Trophoblast cell (in vitro differentiated cells and primary cell): Measurements from ENCODE around the gene CCDC187.

Experiments used
- DNase-seq, 2 donors: peaks; one replicate each; pipeline ENCODE4 v3.0.0-alpha.2; 2016
- H2AFZ ChIP-seq: 2 replicates; pipeline ENCODE4 v1.6.1; 2013; ENCODE audit warnings: low read length, moderate library complexity, mild to moderate bottlenecking; ENCODE audit not compliant: insufficient read depth, poor library complexity
- H2AK5ac ChIP-seq: 2 replicates; pipeline ENCODE4 v1.6.1; 2013; ENCODE audit warnings: mild to moderate bottlenecking, low read length
- H2BK120ac ChIP-seq: 2 replicates; pipeline ENCODE4 v1.6.1; 2013; ENCODE audit warnings: low read length, mild to moderate bottlenecking, moderate library complexity; ENCODE audit not compliant: insufficient read depth, poor library complexity
- H2BK12ac ChIP-seq: 2 replicates; pipeline ENCODE4 v1.6.1; 2013; ENCODE audit warnings: mild to moderate bottlenecking, low read length, moderate library complexity
- H2BK5ac ChIP-seq: 2 replicates; pipeline ENCODE4 v1.6.1; 2013; ENCODE audit warnings: low read length, low read depth, moderate library complexity, mild to moderate bottlenecking; ENCODE audit not compliant: poor library complexity
- H3K14ac ChIP-seq: 2 replicates; pipeline ENCODE4 v1.6.1; 2013; ENCODE audit warnings: mild to moderate bottlenecking, low read length
- H3K18ac ChIP-seq: 2 replicates; pipeline ENCODE4 v1.6.1; 2013; ENCODE audit warnings: mild to moderate bottlenecking, low read length
- H3K23ac ChIP-seq: 2 replicates; pipeline ENCODE4 v1.6.1; 2013; ENCODE audit warnings: low read length
- H3K27ac ChIP-seq: 2 replicates; pipeline ENCODE4 v1.5.1; 2013; ENCODE audit warnings: low read depth, mild to moderate bottlenecking, inconsistent platforms, low read length, moderate library complexity
- H3K27me3 ChIP-seq: 2 replicates; pipeline ENCODE4 v1.6.1; 2013; ENCODE audit warnings: inconsistent platforms, mild to moderate bottlenecking, low read length, moderate library complexity; ENCODE audit not compliant: insufficient read depth
- H3K36me3 ChIP-seq, 2 experiments: 1 replicate in 1 of 2; 2 replicates in 1 of 2; pipeline ENCODE4 v1.6.1; 2013; ENCODE audit warnings: low read length in 2 of 2, mild to moderate bottlenecking in 2 of 2, moderate library complexity in 1 of 2; ENCODE audit not compliant: insufficient read depth in 2 of 2, control insufficient read depth in 1 of 2
- H3K4ac ChIP-seq: 2 replicates; pipeline ENCODE4 v1.6.1; 2013; ENCODE audit warnings: low read depth, mild to moderate bottlenecking, low read length, moderate library complexity
- H3K4me1 ChIP-seq, 2 experiments: 1 replicate in 1 of 2; 2 replicates in 1 of 2; pipeline ENCODE4 v1.6.1; 2013; ENCODE audit warnings: low read length in 2 of 2, mild to moderate bottlenecking in 2 of 2, moderate library complexity in 1 of 2; ENCODE audit not compliant: insufficient read depth in 2 of 2, control insufficient read depth in 1 of 2
- H3K4me2 ChIP-seq: 2 replicates; pipeline ENCODE4 v1.6.1; 2013; ENCODE audit warnings: inconsistent platforms, mild to moderate bottlenecking, low read length, moderate library complexity
- H3K4me3 ChIP-seq: 2 replicates; pipeline ENCODE4 v1.5.1; 2013; ENCODE audit warnings: mild to moderate bottlenecking, low read depth, low read length, inconsistent platforms
- H3K79me1 ChIP-seq: one replicate; pipeline ENCODE4 v1.6.1; 2013; ENCODE audit warnings: low read length
- H3K79me2 ChIP-seq: 2 replicates; pipeline ENCODE4 v1.6.1; 2013; ENCODE audit warnings: low read length, mild to moderate bottlenecking; ENCODE audit not compliant: control insufficient read depth, insufficient read depth, poor library complexity
- H3K9ac ChIP-seq: 2 replicates; pipeline ENCODE4 v1.6.1; 2013; ENCODE audit warnings: mild to moderate bottlenecking, low read length
- H3K9me3 ChIP-seq: 2 replicates; pipeline ENCODE4 v1.6.1; 2013; ENCODE audit warnings: low read depth, mild to moderate bottlenecking, control low read depth, inconsistent platforms, low read length; ENCODE audit not compliant: insufficient read depth
- H4K12ac ChIP-seq: 2 replicates; pipeline ENCODE4 v1.6.1; 2013; ENCODE audit warnings: low read depth, mild to moderate bottlenecking, low read length, moderate library complexity
- H4K8ac ChIP-seq: 2 replicates; pipeline ENCODE4 v1.6.1; 2013; ENCODE audit warnings: low read depth, mild to moderate bottlenecking, low read length, moderate library complexity
- H4K91ac ChIP-seq: one replicate; pipeline ENCODE4 v1.6.1; 2013; ENCODE audit warnings: low read depth, mild to moderate bottlenecking, low read length, moderate library complexity
- WGBS: extraction: QIAGEN DNeasy Blood & Tissue Kit; methylation state at CpG from one replicate; pipeline ENCODE4 v1.1.7; 2013; ENCODE audit warnings: missing lambda C conversion rate; ENCODE audit not compliant: insufficient read length, insufficient coverage; ENCODE audit errors: extremely low coverage; 5-methylcytosine and 5-hydroxymethylcytosine counted together

Gene CCDC187

DNA sequence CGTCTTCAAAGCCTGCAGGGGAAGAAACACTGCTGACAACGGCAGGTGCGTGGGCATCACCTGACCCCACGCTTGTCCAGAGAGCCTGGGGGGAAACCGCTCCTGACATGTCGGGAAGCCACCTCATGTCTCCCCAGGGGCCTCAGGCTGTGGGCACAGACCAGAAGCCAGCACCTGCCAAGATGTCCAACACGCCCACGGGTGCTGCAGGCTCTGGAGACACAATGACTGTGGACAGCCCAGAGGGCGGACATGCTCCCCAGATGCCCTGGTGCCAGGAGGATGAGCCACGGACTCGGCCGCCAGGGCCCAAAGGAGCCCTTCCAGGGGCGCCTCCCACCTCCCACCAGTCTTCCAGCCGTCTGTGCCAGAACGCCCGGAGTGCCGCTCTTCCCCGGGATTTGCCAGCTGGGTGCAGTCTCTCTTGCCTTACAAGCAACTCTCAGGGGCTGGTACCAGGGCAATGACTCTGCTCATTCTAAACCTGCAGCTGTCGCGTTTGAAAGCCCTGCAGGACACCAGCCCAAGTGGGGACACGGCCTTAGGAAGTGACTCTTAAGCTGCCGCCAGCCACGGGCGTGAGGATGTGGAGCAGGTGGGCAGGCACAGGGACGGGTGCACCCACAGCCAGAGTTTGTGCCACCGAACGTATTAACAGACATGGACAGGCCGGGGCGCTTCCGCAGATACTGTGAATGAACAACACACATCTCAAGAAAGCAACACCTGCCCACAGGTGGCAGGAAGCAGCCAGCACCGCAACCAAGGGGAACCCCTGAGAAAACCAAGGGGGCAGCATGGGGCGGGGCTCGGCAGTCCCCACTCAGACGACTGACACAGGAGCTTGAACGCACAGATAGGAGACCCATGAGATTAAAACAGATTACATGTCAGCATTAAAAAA lies 92.2 kb downstream of the CCDC187 start:
- Histone ChIP-seq H3K4ac (no peak overlapping the region), H4K8ac (no peak overlapping the region), H3K36me3 (peaks cover 11 to 13% of the 10 kb centered on the region in 2 experiments), H4K12ac (no peak overlapping the region), H3K9me3 (peaks cover 3% of the 10 kb centered on the region), H3K14ac (no peak overlapping the region), H3K27ac (no peak overlapping the region), H3K4me3 (no peak overlapping the region), H2AFZ (no peak overlapping the region), H3K18ac (no peak overlapping the region), H3K4me1 (no peaks in the 10 kb centered on the region), H2BK5ac (no peak overlapping the region), H2BK120ac (no peak overlapping the region), H3K79me2 (no peaks in the 10 kb centered on the region), H3K27me3 (no peaks in the 10 kb centered on the region), H3K23ac (no peak overlapping the region), H3K9ac (no peak overlapping the region), H4K91ac (no peak overlapping the region), H3K4me2 (no peak overlapping the region), H2AK5ac (no peak overlapping the region), H3K79me1 (no peaks in the 10 kb centered on the region), H2BK12ac (no peak overlapping the region)
- no CpG with 5 or more reads among the region's 35 CpGs for whole genome bisulfite sequencing
- DNase-seq, result no peak

DNA sequence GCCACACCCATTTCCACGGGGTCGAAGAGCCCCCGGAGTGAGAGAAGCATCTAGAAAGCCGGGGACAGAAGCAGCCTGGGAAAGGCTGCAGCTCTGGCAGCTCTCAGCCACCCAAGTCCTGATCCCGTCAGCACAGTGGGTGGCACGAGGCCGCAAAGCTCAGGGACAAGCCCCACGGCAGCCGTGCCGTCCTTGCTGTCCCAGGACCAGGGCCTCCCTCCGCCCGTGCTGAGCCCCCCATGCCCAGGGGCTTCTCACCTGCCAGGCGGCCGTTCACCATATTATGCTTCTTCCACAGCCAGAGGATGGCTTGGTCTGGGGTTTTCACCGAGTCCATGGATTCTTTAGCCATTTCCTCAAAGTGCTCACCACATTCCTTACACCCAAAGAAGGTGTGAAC lies 92.9 kb downstream of the CCDC187 start:
- no peak overlapping the region for H3K4me3 ChIP-seq
- no peak overlapping the region for H4K8ac ChIP-seq
- H3K36me3 ChIP-seq, result peaks cover 7 to 10% of the 10 kb centered on the region in 2 experiments
- no peak overlapping the region for H3K18ac ChIP-seq
- H3K9ac ChIP-seq, result no peak overlapping the region
- no peak overlapping the region for H2AFZ ChIP-seq
- no peak overlapping the region for H3K23ac ChIP-seq
- no peak overlapping the region for H3K14ac ChIP-seq
- H4K12ac ChIP-seq, result no peak overlapping the region
- H2AK5ac ChIP-seq, result no peak overlapping the region
- H2BK12ac ChIP-seq, result no peak overlapping the region
- H3K4me1 ChIP-seq, result no peaks in the 10 kb centered on the region
- no peaks in the 10 kb centered on the region for H3K79me2 ChIP-seq
- H3K4me2 ChIP-seq, result no peak overlapping the region
- WGBS, result no CpG with 5 or more reads among the region's 15 CpGs
- no peak for DNase-seq
- H4K91ac ChIP-seq, result no peak overlapping the region
- H2BK120ac ChIP-seq, result no peak overlapping the region
- peaks cover 3% of the 10 kb centered on the region for H3K9me3 ChIP-seq
- H3K79me1 ChIP-seq, result no peaks in the 10 kb centered on the region
- peaks cover under 1% of the 10 kb centered on the region for H3K27me3 ChIP-seq
- H2BK5ac ChIP-seq, result no peak overlapping the region
- no peak overlapping the region for H3K27ac ChIP-seq
- H3K4ac ChIP-seq, result no peak overlapping the region

DNA sequence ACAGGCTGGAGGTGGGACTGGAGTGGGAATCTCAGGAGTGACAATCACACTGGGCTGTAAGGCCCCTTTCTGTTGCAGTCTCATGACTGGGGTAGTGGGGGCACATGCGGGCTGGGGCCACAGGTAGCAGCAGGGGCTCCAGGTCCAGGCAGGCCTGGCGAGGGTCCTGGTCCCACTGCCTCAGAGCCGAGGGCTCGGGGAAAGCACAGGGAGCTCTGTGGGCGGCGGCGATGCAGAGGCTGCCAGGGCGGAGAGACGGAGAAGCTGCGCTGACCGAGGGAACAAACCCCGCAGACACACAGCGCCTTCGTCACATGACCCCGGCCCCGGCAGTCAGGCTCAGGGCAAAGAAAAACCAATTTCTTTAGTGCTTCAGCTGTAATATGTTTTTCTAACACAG lies 93.6 kb downstream of the CCDC187 start:
- Histone ChIP-seq H3K4me2 (no peak overlapping the region), H2AFZ (no peak overlapping the region), H2BK5ac (no peak overlapping the region), H4K12ac (no peak overlapping the region), H3K27ac (no peak overlapping the region), H2BK120ac (no peak overlapping the region), H3K14ac (no peak overlapping the region), H3K23ac (no peak overlapping the region), H3K4me3 (no peak overlapping the region), H3K9ac (no peak overlapping the region), H2AK5ac (no peak overlapping the region), H3K79me2 (no peaks in the 10 kb centered on the region), H3K27me3 (peaks cover 2% of the 10 kb centered on the region), H4K8ac (no peak overlapping the region), H3K18ac (no peak overlapping the region), H3K9me3 (peaks cover 7% of the 10 kb centered on the region), H3K79me1 (no peaks in the 10 kb centered on the region), H3K36me3 (peaks cover 7 to 10% of the 10 kb centered on the region in 2 experiments), H4K91ac (no peak overlapping the region), H3K4ac (no peak overlapping the region), H3K4me1 (peaks cover 0 to under 1% of the 10 kb centered on the region in 2 experiments), H2BK12ac (no peak overlapping the region)
- WGBS, result no CpG with 5 or more reads among the region's 16 CpGs
- no peak for DNase-seq

DNA sequence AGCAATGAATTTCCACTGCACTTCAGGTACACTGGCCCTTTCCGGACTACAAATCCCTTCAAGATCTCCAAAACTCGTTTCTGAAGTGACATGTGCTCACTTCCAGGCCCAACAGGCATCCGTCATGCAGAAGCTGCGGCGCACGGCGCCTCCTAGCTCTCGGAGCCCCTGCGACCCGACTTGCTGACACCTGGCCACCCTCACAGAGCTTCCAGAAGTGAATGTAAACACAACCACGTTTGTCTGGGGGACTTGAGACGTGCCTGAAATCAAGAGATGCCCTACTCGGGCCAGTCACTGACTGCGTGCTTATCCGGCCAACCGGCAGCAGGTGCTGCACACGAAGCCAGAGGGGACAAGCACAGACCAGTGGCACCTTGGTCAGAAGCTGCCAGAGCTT lies 94.1 kb downstream of the CCDC187 start:
- WGBS, result no CpG with 5 or more reads among the region's 17 CpGs
- Histone ChIP-seq H3K36me3 (peaks cover 5 to 8% of the 10 kb centered on the region in 2 experiments), H2BK5ac (no peak overlapping the region), H2BK120ac (no peak overlapping the region), H2BK12ac (no peak overlapping the region), H4K91ac (no peak overlapping the region), H4K8ac (no peak overlapping the region), H3K9me3 (peaks cover 9% of the 10 kb centered on the region), H3K9ac (no peak overlapping the region), H3K27me3 (peaks cover 3% of the 10 kb centered on the region), H3K27ac (no peak overlapping the region), H3K79me1 (no peaks in the 10 kb centered on the region), H3K4me3 (no peak overlapping the region), H3K23ac (no peak overlapping the region), H4K12ac (no peak overlapping the region), H3K4me1 (peaks cover 0 to 3% of the 10 kb centered on the region in 2 experiments), H3K18ac (no peak overlapping the region), H2AK5ac (no peak overlapping the region), H2AFZ (no peak overlapping the region), H3K14ac (no peak overlapping the region), H3K4me2 (no peak overlapping the region), H3K4ac (no peak overlapping the region), H3K79me2 (no peaks in the 10 kb centered on the region)
- DNase-seq, result no peak
